HG03095 (cell line): Measurements from ENCODE around the gene GABRE.
"Not testable (repeated sequence)": the region's sequence is repeated elsewhere in the genome, so short reads cannot be mapped to it uniquely, and the experiment has no call there.

Experiments
- ATAC-seq: cut with Tn5 transposase; IDR thresholded peaks from one replicate; pipeline ENCODE4 v1.9.1; 2021; ENCODE audit warnings: moderate library complexity; ENCODE audit not compliant: unreplicated experiment

GABRE gene

DNA sequence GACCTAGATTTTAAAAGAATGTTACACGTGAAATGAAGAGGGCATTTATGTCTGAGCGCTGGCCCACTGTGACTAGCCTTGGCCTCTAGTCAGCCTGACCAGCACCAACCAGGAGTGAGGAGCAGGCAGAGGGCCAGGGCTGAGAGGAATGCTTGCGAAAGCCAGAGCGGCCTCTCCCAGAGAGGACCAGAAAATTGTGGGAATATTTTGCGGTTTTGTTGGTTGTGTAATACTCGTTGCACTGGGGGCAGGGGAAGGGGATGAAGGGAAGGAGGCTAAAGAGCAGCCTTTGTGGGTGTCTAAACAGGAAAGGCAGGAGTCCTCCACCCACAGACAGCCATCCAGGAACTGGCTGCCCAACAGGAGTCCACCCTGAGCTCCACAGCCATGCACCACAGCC, 3.8 kb downstream of the GABRE start:
- no peak for ATAC-seq

DNA sequence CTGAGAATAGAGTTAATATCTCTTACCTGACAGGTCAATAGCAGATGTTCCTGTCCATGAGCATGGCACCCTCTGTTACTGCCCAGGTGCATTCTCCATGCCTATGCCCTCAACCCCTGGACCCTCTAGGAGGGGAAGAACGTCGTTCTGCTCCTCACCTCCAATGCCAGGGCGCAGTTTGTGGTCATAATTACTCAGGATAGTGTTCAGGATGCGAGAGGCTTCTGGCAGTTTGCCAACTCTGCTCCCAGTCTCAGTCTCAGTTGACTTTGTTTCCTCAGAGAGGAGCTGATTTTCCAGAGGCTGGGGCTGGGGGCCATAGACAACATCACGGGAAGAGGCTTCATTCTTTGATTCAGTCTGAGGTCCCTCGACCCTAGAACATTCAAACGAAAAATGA, 4.4 kb downstream of the GABRE start:
- ATAC-seq = no peak

DNA sequence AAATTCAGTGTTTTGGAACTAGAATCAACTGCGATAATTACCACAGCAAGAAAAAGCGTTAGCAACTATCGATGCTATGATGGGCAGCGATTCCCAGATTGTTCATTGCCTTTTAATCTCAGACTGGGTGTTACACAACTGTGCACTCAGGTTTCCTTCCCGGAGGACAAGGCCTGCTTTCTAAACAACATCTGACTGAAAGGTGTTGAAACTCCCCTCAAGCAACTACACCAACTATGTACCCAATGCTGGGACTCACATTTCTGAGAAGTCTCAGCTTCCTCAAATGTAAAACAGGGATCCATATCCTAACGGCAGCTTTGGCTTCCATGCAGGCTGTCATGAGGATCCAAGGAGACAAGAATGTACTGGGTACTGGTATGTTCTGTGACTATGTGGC, 8.2 kb downstream of the GABRE start:
- no peak for ATAC-seq

DNA sequence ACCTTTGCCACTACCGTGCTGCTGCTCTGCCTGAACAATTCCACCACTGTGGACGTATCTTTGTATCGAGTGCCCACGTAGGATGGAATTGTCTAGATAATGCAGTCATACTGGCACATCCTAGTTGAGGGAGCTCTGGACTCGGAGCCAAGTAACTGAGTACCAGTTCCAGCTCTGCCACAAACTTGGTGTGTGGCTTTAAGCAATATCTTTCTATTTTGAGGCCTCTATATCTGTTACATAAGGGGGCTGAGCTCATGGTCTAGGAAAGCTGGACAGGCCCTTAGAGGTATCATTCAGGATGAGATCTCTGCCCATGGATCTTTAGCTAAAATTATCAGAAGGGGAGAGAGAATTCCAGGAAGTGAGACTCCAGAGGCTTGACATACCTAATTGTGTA, 12.4 kb downstream of the GABRE start:
- no peak for ATAC-seq

DNA sequence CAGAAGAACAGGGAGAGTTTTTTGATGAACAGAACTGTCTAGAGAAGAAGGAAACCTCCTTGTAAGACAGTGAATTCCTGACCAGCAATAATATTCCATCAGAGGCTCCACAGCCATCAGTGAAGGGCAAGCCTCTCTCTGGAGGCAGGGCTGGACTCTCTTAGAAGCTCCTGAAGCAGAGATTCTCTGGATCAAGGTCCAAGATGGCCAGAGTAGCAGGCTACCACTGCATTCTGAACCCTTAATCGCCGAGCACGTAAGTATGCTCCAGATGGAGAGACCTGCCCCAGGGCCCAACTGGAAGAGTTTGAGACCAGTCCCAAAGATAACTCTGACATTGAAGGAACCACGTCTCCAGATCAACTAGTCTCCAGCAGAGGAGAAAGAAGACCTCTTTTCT, 16.4 kb downstream of the GABRE start:
- ATAC-seq = no peak

DNA sequence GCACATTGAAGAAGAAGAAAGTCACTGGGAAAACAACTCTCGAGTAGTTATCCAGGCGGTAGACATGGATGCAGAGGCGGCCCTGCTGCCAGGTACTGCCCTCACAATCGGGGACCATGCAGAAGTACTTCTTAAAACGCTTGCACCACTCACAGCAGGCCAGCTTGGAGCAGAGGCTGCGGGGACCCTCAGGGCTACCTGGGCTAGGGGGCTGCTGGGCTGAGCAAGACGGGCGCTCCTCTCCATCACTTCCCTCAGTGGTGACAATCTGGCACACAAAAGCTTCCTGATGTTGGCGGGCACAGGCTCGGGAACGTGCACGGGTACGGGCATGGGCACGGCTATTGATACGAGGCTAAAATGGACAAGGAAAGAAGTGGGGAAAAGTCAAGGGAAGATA, 19.7 kb downstream of the GABRE start:
- no peak for ATAC-seq

DNA sequence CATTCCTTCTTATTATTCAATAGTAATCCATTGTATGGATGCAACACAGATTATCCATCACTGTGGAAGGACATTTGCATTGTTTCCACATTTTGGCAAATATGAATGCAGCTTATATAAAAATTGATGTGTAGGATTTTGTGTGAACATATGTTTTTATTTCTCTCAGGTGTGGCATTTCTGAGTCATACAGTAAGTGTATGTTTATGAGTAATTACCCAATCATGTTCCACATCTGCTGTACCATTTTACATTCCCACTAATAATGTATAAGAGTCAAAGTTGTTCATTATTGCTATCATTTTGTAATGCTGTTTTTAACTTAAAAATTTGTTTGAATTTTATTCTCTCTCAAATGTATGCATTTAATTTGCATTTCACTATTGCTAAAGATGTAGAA, 36.3 kb downstream of the GABRE start:
- no peak for ATAC-seq

DNA sequence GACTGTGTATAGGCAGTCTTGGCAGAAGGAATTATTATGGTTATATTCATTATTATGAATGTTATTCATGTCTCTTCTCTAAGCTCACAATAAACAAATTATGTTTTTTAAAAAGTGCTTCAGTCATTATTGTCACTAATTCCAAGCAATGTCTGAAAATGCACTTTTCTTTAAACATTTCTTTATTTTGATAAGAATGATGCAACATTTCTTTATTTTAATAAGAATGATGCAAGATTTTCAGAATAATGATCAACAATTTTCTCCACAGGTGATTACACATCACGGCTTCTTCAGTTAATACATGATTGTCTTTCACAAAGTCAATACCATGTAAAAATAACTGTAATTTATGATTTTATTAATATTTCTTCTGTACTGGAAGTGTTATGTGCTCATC, 39.1 kb downstream of the GABRE start:
- ATAC-seq = no peak

DNA sequence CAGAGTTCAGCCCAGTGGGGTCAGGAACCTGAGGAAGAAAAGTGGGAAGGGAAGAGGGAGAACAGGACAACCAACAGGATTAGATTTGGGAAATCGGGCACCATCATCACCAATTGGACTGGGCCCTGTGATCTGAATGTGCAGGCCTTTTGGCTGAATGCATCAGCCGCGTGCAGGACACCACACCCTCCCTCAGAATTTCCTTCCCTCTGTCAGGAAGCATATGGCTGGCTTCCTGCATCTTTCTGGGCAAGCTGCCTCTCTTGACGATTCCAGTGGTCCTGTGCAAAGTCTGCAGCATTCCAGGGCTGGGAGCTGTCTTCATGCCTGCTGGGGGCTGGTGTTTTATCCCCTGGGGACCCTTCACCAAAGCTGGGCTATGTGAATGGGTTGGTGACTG, 45.4 kb downstream of the GABRE start:
- ATAC-seq = no peak

DNA sequence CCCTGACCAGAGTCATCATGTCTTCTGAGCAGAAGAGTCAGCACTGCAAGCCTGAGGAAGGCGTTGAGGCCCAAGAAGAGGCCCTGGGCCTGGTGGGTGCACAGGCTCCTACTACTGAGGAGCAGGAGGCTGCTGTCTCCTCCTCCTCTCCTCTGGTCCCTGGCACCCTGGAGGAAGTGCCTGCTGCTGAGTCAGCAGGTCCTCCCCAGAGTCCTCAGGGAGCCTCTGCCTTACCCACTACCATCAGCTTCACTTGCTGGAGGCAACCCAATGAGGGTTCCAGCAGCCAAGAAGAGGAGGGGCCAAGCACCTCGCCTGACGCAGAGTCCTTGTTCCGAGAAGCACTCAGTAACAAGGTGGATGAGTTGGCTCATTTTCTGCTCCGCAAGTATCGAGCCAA, 50.8 kb downstream of the GABRE start:
- no peak for ATAC-seq

DNA sequence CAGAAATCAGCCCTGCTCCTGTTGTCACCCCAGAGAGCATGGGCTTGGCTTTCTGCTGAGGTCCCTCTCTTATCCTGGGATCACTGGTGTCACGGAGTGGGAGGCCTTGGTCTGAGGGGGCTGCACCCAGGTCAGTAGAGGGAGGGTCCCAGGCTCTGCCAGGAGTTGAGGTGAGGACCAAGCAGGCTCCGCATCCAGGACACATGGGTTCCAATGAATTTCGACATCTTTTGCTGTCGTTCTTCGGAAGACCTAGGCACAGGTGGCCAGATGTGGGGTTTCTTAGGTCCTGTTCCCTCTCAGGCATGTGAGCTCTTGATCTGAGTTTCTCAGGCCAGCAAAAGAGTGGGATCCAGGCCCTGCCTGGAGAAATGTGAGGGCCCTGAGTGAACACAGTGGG, 51.8 kb downstream of the GABRE start:
- ATAC-seq = no peak

DNA sequence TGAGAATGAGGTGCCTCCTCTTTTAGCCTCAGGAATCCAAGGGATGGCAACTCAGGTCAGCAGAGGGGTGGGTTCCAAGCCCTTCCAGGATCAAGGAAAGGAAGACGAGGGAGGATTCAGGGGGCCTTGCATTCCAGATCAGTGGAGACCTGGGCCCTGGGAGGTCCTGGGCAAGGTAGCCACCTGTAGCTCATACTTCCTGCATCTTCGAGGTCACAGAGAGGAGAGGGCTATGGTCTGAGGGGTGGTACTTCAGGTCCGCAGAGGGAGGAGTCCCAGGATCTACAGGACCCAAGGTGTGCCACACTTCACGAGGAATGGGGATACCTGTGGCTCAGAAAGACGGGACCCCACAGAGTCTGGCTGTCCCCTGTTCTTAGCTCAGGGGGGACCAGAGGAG, 52.6 kb downstream of the GABRE start:
- no peak for ATAC-seq

DNA sequence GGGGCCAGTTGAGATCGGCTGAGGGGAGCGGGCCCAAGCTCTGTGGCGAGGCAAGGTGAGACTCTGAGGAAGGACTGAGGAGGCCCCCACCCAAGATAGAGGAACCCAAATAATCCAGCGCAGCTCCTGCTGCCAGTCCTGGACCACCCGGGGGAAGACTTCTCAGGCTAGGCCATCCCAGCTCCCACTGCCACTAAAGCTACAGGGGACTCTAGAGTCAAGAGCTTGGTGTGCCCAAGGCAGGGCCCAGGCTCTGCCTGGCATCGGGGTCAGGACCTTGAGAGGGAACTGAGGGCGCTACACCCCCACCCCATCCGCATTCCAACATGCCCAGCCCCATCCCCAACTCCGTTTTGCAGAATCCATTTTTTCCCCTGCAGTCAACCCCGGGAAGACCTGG, 53.2 kb downstream of the GABRE start:
- ATAC-seq = no peak

DNA sequence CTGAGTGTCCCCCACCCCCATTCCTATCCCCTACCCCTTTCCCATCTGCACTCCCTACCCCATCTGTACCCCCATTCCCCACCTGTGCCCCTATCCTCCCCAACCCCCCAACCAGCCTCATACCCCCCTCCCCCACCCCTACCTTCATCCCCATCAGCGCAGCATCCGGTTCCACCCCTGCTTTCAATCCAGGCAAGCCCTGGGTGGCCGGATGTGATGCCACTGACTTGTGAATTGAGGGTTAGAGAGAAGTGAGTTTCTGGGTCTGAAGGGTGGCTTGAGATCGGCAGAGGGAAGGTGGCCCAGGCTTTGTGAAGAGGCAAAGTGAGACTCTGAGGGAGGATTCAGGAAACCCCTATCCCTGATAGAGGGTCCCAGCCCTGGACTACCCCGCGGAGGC, 53.9 kb downstream of the GABRE start:
- ATAC-seq = no peak

DNA sequence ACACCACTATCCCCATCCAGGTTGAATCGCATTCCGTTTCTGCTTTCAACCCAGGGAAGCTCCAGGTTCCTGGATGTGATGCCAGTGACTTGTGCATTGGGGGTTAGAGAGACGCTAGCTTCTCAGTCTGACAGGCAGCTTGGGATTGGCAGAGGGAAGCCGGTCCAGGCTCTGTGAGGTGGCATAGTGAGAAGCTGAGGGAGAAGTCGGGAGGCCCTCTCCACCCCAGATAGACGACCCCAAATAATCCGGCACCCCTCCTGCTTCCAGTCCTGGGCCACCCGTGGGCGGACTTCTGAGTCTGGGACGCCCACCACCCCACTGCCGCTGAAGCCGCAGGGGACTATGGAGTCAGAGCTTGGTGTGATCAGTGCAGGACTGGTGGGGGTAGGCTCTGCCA, 54.4 kb downstream of the GABRE start:
- ATAC-seq = no peak

DNA sequence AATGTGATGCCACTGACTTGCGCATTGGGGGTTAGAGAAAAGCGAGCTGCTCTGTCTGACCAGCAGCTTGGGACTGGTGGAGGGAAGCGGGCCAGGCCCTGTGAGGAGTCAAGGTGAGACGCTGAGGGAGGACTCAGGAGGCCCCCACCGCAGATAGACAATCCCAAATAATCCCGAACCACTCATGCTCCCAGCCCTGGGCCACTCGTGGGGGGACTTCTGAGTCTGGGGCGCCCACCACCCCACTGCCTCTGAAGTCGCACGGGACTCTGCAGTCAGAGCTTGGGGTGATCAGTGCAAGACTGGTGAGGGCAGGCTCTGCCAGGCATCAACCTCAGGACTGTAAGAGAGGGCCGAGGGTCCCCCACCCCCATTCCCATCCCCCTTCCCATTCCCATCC, 54.9 kb downstream of the GABRE start:
- no peak for ATAC-seq

DNA sequence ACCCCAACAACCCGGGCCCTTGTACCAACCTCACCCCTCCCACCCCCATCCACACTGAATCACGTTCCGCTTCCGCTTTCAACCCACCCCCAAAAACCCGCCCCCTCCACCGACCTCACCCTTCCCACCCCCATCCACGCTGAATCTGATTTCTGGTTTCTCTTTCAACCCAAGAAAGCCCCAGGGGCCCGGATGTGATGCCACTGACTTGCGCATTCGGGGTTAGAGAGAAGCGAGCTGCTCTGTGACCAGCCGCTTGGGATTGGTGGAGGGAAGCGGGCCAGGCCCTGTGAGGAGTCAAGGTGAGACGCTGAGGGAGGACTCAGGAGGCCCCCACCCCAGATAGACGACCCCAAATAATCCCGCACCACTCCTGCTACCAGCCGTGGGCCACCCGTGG, 55.7 kb downstream of the GABRE start:
- not testable (repeated sequence) for ATAC-seq

DNA sequence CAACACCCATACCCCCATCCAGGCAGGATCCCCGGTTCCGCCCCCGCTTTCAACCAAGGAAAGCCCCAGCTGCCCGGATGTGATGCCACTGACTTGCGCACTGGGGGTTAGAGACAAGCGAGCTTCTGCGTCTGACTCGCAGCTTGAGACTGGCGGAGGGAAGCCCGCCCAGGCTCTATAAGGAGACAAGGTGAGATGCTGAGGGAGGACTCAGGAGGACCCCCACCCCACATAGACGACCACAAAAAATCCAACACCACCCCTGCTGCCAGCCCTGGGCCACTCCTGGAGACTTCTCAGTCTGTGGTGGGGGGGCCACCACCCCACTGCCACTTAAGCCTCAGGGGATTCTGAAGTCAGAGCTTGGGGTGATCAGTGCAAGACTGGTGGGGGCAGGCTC, 61.7 kb downstream of the GABRE start, which contains the start of gene MAGEA4:
Gene MAGEA4, plus strand, starts transcription at position 110 of the 400 bp plus-strand sequence. CDS start 10,776 bp downstream, outside the sequence.
- no peak for ATAC-seq

DNA sequence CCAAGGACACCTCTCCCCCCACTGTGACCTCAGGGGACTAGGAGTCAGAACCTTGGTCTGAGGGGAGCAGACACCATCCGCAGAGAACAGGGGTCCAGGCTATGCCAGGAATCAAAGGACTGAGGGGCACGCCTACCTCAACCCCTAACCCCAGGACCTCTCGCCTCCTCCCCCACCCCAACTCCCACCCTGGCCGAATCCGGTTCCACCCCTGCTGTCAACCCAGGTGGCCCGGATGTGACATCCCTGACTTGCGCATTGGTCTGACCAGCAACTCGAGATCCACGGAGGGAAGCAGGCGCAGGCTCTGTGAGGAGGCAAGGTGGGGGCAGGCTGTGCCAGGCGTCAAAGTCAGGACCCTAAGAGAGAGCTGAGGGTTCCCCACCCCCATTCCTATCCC, 62.3 kb downstream of the GABRE start:
- ATAC-seq = no peak

DNA sequence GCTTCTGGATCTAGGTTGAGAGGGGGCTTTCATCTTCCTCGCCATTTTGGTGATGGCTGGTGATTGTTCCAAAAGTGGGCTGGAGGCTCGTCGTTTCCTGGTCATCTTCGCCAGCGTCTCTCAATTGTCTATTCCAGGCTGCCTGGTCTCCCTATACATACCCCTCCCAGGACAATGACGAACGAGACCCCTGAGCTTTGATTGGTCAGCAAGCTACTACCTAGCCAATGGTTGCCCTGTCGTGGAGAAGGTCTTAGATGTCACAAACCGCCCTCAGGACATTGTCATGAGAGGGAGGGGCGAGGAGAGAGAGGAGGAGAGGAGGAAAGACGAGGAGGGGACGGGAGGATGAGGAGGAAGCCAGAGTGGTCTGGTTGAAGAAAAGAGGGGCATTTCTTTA, 69.5 kb downstream of the GABRE start:
- ATAC-seq = no peak
